ENCODE measurements around the gene NRGN. TPM values are rescaled to one million over a fixed set of nuclear protein-coding genes. Genes with fewer than 3 reads are reported as not detected.

The NRGN gene
- total and polyA plus RNA-seq, 2 of the 8 experiments (the other 6 are each of a cell fraction or from before 2014, with no cell fraction given) = 0.60 to 1.0 TPM

DNA sequence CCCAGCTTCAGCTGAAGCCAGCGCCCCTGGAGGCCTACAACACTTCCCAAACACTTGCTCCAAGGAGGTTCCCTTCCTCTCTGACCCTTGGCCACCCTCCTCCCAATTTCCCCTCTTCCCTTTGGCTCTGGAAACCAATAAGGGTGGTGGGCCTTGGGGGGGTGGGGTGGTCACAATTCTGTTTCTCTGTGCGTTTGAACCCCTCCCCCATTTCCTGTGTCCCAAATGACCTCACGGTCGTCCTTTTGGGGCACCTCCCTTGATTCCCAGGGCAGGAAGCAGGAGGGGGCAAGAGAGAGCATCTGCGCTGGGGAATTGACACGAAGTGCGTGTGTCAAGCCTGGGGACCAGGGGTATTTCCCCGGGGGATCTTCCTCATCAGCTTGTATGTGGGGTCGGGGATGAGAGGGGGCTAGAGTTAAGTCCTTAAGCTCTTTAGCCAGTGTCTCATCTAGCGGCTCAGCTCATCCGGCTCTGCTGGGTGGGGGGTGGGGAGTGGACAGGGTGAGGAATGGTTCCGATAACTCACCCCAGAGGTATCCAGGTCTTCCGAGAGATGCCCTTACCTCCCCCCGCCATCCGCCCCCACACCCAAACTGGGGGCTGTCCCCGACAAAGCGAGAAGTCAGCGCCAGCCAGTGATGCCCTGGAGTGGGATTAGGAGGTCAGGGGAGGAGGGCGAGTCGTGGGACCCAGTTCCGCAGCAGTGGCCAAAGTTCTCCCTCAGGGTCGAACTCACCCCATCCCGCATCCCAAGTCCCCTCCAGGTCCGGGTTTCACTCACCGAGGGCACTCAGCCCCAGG, 21.8 kb downstream of the NRGN start (continued):
- TF ChIP-seq KDM4A (IDR thresholded peaks at IDR 0.05; ENCODE audit: low read depth, low read length, severe bottlenecking) = peak; percentile 2
